ENCODE measurements around the gene CRYGC.

- TF ChIP-seq, protein P1, sequence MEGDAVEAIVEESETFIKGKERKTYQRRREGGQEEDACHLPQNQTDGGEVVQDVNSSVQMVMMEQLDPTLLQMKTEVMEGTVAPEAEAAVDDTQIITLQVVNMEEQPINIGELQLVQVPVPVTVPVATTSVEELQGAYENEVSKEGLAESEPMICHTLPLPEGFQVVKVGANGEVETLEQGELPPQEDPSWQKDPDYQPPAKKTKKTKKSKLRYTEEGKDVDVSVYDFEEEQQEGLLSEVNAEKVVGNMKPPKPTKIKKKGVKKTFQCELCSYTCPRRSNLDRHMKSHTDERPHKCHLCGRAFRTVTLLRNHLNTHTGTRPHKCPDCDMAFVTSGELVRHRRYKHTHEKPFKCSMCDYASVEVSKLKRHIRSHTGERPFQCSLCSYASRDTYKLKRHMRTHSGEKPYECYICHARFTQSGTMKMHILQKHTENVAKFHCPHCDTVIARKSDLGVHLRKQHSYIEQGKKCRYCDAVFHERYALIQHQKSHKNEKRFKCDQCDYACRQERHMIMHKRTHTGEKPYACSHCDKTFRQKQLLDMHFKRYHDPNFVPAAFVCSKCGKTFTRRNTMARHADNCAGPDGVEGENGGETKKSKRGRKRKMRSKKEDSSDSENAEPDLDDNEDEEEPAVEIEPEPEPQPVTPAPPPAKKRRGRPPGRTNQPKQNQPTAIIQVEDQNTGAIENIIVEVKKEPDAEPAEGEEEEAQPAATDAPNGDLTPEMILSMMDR (conservative IDR thresholded peaks at IDR 0.05), result no peak
- TF ChIP-seq ZFX (IDR thresholded peaks at IDR 0.05), result no peak
Measured at GRCh38 chr2:208098267-208098666, 31.4 kb downstream of the CRYGC start.

Data from C4-2B (cell line).